Hypothalamus (tissue), 51 donors: ENCODE data around the gene TXNIP.

Experiments
- DNase-seq, 51 donors: peaks; one replicate each; lab custom pipeline; 2025; lab: John Stamatoyannopoulos, UW

Gene TXNIP

GRCh38 chr1:145987926-145988325 lies 8.5 kb downstream of the TXNIP start:
- no peak for DNase-seq

DNA sequence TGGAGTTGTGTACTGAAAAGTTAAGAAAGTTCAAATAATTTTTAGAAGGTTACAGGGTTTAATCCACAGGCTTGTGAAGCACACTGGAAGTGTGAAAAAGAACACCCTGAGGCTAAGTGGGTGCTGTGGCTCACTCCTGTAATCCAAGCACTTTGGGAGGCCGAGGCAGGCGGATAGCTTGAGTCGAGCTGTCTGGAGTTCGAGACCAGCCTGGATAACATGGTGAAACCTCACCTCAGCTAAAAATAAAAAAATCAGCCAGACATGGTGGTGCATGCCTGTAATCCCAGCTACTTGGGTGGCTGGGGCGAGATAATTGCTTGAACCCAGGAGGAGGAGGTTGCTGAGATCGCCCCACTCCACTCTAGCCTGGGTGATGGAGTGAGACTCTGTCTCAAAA lies 9.8 kb downstream of the TXNIP start:
- DNase-seq = no peak

DNA sequence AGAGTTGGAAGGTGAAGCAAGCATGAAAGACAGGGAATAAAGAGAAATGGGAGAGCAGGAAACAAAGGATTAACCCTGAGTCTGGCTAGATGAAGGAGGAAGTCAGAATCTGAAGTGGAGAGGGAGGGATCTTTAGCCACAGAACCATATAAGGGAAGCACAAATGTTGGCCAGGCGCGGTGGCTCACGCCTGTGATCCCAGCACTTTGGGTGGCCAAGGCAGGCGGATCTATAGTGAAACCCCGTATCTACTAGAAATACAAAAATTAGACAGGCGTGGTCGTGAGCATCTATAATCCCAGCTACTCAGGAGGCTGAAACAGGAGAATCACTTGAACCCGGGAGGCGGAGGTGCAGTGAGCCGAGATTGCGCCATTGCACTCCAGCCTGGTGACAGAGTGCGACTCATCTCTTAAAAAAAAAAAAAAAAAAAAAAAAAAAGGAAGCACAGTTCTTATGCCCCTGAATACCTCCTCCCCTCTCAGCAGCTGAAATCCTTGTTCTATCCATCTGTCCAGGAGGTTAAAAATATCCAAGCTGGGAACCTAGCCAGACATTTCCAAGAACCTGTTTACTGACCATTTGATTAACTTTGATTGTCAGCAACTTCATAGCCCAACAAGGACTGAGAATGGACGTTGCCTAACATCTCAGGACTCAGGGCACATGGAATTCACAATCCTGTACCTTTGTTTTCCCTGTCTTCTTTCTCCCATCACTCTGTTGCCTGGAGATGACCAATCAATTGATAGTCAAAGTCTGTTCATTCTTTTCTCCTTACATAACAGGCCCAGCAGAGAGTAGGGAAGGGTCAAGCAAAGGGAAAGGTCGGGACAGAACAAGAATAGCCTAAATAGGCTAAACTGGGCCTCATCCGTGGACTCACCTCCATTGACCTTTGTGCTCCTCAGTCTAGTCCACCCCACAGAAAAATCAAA lies 10.6 kb downstream of the TXNIP start:
- DNase-seq = peak in 3 of 51 donors; percentile 10 to 18 (median 14)

DNA sequence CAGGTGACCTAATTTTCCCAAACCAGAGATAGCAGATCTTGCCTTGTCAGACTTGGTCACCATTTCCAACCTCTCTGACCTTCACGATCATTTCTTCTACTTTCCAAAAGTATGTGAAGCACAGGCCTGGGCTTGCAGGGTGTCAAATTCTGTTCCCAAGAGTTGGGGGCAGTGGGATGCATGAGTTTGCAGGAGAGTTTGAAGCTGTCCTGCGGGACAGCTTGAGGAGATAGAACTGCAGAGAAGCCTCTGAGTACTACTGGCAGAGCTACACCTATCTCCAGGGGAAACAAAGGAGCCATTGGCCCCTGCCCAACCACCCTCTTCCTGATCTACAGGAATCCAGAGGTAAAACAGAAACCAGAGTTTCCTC lies 11.3 kb downstream of the TXNIP start:
- no peak for DNase-seq

GRCh38 chr1:145983960-145984830 lies 12.2 kb downstream of the TXNIP start:
- no peak for DNase-seq

DNA sequence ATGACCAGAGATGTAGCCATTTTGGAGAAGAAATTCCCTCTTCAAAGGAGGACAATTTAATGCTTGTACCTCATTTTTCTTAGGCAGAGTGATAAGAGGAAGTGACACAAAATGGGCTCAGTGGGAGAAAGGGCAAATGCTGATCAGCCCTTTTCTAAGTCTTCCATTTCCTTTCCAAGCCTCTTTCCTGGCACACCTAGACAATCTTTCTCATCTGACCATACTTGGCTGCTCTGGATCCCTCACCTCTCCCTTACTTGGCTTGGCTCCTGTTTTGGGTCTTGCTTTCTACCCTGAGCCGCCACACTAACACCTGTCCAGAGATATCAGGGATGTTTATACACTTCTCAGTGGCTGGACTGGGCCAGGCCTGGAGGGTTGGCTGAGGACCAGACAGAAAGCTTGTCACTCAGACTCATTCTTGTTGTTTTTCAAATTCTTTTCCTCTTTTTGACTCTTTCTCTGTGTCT lies 13.1 kb downstream of the TXNIP start:
- DNase-seq = no peak

DNA sequence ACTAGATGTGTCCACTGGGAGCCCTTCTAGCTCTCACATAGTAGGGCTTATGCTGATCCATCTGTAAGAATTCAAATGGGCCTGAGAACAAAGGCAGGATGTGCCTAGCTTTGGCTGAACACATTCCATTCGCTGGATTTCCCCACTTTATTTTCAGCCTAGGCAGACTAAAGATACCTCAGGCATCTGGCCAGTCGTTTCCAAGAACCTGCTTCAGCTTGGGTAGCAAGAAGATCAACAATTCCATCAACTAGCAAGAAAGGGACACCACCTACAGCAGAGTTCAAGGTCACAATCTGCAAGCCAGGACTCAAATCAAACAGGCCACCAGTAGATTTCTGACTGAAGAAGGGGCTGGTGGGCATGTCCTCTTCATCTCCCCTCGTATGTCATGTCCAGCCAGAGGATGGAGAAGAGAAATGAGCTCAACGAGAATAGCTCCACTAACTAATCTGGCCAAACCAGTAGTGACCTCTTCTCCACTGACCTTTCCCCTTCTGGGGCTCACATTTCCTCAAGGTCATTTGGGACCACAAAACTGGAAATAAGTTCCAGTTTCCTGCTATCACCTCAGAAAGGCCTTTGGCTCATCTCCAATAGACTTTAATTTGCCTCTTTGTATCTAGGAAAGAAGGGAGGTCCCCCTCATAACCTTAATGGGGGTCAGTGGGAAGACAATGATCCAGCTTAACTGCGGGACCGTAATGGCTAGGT lies 14.2 kb downstream of the TXNIP start:
- DNase-seq = no peak

DNA sequence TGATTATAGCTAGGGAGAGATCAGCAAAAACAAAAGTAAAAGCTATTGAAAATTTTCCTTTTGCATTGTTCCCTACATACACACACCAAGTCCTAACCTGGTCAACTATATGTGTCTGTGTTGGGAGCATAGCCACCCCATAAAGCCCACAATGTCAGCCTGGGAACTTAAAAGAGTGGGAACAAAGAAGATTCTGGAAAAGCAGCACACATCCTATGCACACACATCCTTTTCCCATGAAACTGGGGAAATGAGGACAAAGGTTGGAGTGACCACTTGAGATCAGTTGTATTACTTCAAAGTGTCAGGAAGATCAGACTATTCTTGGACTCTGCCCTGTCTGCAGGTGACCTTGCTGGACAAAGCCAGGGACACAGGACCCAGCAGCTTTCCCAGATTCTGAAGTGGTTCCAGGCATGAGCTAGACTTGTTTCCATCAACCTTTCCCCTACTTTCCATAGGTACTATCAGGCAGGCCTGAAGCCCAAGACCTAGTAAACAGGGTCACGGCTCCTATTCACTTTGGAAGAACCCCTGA lies 15.9 kb downstream of the TXNIP start:
- no peak for DNase-seq

DNA sequence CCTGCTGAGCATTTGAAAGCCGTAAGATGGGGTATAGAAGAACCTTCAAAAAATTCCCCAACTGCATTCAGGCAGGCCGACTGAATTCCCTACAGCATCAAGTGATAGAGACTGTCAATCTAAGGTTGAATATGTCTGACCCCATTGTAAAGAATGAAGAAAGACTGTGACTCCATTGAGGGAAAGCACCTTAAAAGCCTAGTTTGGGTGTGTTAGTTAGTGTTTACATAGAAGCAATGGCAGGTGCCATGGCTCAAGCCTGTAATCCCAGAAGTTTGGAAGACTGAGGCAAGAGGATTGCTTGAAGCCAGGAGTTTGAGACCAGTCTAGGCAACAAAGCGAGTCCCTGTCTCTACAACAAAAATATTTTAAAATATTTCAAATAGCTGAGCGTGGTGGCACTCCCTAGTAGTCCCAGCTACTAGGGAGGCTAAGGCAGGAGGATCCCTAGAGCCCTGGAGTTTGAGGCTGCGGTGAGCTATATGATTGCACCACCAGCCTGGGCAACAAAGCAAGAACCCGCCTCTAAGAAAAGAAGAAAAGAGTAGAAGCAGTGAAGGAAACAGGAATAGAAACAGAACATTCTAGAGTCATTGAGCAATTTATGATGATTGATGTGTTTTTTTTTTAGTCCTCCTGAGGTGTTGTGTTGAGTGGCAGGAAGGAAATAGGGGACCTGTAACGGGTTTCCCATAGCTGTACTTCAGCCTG lies 16.5 kb downstream of the TXNIP start:
- no peak for DNase-seq

GRCh38 chr1:145978854-145979745 lies 17.3 kb downstream of the TXNIP start:
- peak in 50 of 51 donors; percentile 21 to 94 (median 82) for DNase-seq

GRCh38 chr1:145978471-145978853 lies 17.9 kb downstream of the TXNIP start:
- no peak for DNase-seq

DNA sequence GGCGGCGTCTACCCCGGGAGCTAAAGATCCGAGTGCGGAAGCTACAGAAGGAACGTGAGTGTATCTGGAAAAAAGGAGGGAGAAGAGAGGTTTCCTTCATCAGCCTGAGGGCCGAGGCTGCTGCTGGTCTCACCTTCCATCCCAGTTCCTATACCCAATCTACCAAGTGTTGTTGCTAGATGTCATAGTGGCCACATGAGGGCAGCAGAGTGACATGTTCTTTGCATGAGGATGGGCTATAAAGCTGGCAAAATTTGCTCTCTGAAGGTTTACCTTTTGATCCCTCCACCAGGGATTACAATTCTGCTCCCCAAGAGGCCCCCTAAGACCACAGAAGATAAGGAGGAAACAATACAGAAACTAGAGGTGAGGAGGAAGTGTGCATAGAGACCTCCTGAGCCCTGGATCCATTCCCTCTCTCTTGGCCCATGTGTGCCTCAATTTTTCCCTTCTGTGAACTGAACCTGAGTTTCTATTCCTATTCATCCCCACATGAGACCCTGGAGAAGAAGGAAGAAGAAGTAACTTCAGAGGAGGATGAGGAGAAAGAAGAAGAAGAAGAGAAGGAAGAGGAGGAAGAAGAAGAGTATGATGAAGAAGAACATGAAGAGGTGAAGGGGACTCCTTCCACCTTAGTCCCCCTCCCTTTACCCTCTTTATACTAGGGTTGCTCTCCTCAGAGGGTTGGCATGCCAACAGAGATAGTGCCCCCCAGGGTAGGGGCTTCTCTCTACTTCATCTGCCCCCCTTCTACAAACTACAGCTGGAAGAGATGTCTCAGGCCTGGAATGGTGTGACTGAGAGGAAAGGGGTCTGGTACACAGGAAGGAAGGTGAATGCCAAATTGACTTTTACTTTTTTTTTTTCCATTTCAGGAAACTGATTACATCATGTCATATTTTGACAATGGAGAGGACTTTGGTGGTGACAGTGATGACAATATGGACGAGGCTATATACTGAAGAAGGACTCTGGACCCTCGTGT lies 18.6 kb downstream of the TXNIP start:
- peak in 39 of 51 donors; percentile 4 to 90 (median 52) for DNase-seq

GRCh38 chr1:145977016-145977415 lies 19.4 kb downstream of the TXNIP start:
- no peak for DNase-seq

- no peak for DNase-seq
These were observed 21.2 kb downstream of the TXNIP start for GRCh38 chr1:145975216-145975615.

DNA sequence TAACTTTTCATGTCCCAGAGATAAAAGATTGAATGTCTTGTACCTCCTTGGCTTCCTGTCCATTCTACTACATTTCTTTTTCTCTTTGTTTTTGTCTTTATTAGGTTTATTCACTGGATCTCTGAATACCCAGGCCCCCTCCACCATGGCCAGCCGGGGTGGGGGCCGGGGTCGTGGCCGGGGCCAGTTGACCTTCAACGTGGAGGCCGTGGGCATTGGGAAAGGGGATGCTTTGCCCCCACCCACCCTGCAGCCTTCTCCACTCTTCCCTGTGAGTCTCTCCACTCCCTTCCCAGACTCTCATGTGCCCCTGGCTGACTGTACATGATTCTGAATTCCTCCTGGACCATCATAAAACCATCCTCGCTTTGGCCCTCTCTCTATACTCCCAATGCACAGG lies 21.7 kb downstream of the TXNIP start:
- no peak for DNase-seq

DNA sequence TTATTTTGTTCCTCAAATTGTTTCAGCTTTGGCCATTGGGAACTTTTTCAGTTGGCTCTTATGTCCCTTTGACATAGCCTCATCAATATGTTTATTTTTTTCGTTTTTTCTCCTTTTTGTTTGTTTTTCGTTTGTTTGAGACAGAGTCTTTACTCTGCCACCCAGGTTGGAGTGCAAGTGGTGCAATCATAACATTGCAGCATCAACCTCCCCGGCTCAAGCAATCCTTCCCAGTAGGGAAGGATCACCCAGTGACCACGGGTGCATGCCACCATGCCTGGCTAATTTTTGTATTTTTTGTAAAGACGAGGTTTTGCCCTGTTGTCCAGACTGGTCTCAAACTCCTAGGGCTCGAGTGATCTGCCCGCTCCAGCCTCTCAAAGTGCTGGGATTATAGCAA lies 23.8 kb downstream of the TXNIP start:
- no peak for DNase-seq

DNA sequence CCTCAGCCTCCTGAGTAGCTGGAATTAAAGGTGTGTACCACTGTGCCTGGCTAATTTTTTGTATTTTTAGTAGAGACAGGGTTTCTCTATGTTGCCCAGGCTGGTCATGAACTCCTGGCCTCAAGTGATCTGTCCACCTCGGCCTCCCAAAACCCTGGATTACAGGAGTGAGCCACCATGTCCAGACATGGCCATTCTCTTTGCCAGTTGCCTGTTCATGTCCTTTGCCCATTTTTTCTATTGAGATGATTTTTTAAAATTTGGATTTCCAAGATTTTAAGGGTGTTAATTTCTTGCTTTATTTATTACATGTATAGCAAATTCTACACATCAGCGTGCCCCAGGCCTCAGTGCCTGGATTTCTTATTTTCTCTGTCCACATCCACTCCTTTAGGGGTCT lies 29.1 kb downstream of the TXNIP start:
- no peak for DNase-seq
